WTC11 (cell line): ENCODE data around the gene LAMA2. TPM values are rescaled to one million over a fixed set of nuclear protein-coding genes. Genes with fewer than 3 reads are reported as not detected.

Experiments
- ATAC-seq: fragments of 200-7000 bp; cut with Tn5 transposase; 2 replicates; pipeline ENCODE4 v1.10.0; 2021; ENCODE audit warnings: mild to moderate bottlenecking, moderate library complexity
- CTCF ChIA-PET: fragments of 300-600 bp; sonication (Branson Sonifier 250); formaldehyde crosslinking; loops from one replicate; lab custom pipeline; 2021; ENCODE audit warnings: antibody characterized with exemption; lab: Charles Lee
- POLR2A ChIA-PET: fragments of 350-600 bp; sonication (Branson Sonifier 250); formaldehyde crosslinking; loops from one replicate; lab custom pipeline; 2021; ENCODE audit warnings: antibody characterized with exemption; lab: Charles Lee
- DNase-seq: peaks from one replicate; pipeline ENCODE4 v3.0.0; 2021; ENCODE audit warnings: low spot score
- H3K27ac Mint-ChIP-seq: 2 replicates; pipeline ENCODE4 v1.8.0; 2021; ENCODE audit warnings: mixed read lengths
- H3K27me3 Mint-ChIP-seq: 2 replicates; pipeline ENCODE4 v1.8.0; 2021; ENCODE audit warnings: low read depth, mild to moderate bottlenecking, moderate library complexity, mixed read lengths
- H3K36me3 Mint-ChIP-seq: 2 replicates; pipeline ENCODE4 v1.8.0; 2021; ENCODE audit warnings: mixed read lengths
- H3K4me1 Mint-ChIP-seq: 2 replicates; pipeline ENCODE4 v1.8.0; 2022; ENCODE audit warnings: mixed read lengths
- H3K4me3 Mint-ChIP-seq: 2 replicates; pipeline ENCODE4 v1.8.0; 2021; ENCODE audit warnings: mild to moderate bottlenecking, moderate library complexity, mixed read lengths
- H3K9me3 Mint-ChIP-seq: 2 replicates; pipeline ENCODE4 v1.8.0; 2021; ENCODE audit warnings: mixed read lengths
- ATF6 ChIP-seq: sonication (generic); formaldehyde crosslinking; IDR thresholded peaks from 2 replicates; pipeline ENCODE4 v1.8.1; 2023; ENCODE audit warnings: mild to moderate bottlenecking, missing genetic modification reagents
- CDX4 ChIP-seq: fragments of 250-450 bp; sonication (Bioruptor Pico); IDR thresholded peaks from 2 replicates; pipeline ENCODE4 v1.9.0; 2021; ENCODE audit warnings: moderate library complexity, mild to moderate bottlenecking, inconsistent platforms, borderline replicate concordance
- CREM ChIP-seq: sonication (generic); formaldehyde crosslinking; IDR thresholded peaks from 2 replicates; pipeline ENCODE4 v1.8.1; 2022; ENCODE audit warnings: mild to moderate bottlenecking, missing genetic modification reagents, moderate library complexity
- E2F1 ChIP-seq: sonication (generic); formaldehyde crosslinking; IDR thresholded peaks from 2 replicates; pipeline ENCODE4 v1.8.0; 2022; ENCODE audit warnings: mild to moderate bottlenecking, missing genetic modification reagents
- E2F5 ChIP-seq: sonication (generic); formaldehyde crosslinking; IDR thresholded peaks from 2 replicates; pipeline ENCODE4 v1.8.1; 2022; ENCODE audit warnings: mild to moderate bottlenecking, moderate library complexity, missing genetic modification reagents
- FOXJ3 ChIP-seq: sonication (generic); formaldehyde crosslinking; IDR thresholded peaks from 2 replicates; pipeline ENCODE4 v1.9.0; 2021; ENCODE audit warnings: missing genetic modification reagents, mild to moderate bottlenecking, borderline replicate concordance
- FOXP4 ChIP-seq: sonication (generic); formaldehyde crosslinking; IDR thresholded peaks from 2 replicates; pipeline ENCODE4 v1.8.0; 2022; ENCODE audit warnings: mild to moderate bottlenecking, missing genetic modification reagents
- GABPB1 ChIP-seq: sonication (generic); formaldehyde crosslinking; IDR thresholded peaks from 2 replicates; pipeline ENCODE4 v1.8.1; 2023; ENCODE audit warnings: mild to moderate bottlenecking, missing genetic modification reagents
- MYBL2 ChIP-seq: sonication (generic); formaldehyde crosslinking; IDR thresholded peaks from 2 replicates; pipeline ENCODE4 v1.8.1; 2023; ENCODE audit warnings: mild to moderate bottlenecking, moderate library complexity, missing genetic modification reagents
- NFATC4 ChIP-seq: fragments of 250-450 bp; sonication (Bioruptor Pico); IDR thresholded peaks from 2 replicates; pipeline ENCODE4 v1.9.0; 2021; ENCODE audit warnings: mild to moderate bottlenecking
- NR3C1 ChIP-seq: sonication (generic); formaldehyde crosslinking; conservative IDR thresholded peaks from 2 replicates; pipeline ENCODE4 v1.8.1; 2023; ENCODE audit warnings: low read depth, mild to moderate bottlenecking, missing genetic modification reagents
- PRDM15 ChIP-seq: sonication (generic); formaldehyde crosslinking; IDR thresholded peaks from 2 replicates; pipeline ENCODE4 v1.8.0; 2022; ENCODE audit warnings: missing genetic modification reagents
- PREB ChIP-seq: sonication (generic); formaldehyde crosslinking; IDR thresholded peaks from 2 replicates; pipeline ENCODE4 v1.8.1; 2022; ENCODE audit warnings: mild to moderate bottlenecking, missing genetic modification reagents, moderate library complexity, borderline replicate concordance
- SP1 ChIP-seq: sonication (generic); formaldehyde crosslinking; conservative IDR thresholded peaks from 2 replicates; pipeline ENCODE4 v1.8.1; 2022; ENCODE audit warnings: missing genetic modification reagents
- ZBTB21 ChIP-seq: sonication (generic); formaldehyde crosslinking; IDR thresholded peaks from 2 replicates; pipeline ENCODE4 v1.8.1; 2023; ENCODE audit warnings: mild to moderate bottlenecking, missing genetic modification reagents, borderline replicate concordance
- ZNF263 ChIP-seq: sonication (generic); formaldehyde crosslinking; IDR thresholded peaks from 2 replicates; pipeline ENCODE4 v1.8.1; 2022; ENCODE audit warnings: low read depth, mild to moderate bottlenecking, moderate library complexity, missing genetic modification reagents
- ZNF317 ChIP-seq: sonication (generic); formaldehyde crosslinking; IDR thresholded peaks from 2 replicates; pipeline ENCODE4 v1.8.1; 2023; ENCODE audit warnings: low read depth, mild to moderate bottlenecking, moderate library complexity, missing genetic modification reagents, borderline replicate concordance
- ZNF423 ChIP-seq: fragments of 250-450 bp; sonication (Bioruptor Pico); IDR thresholded peaks from 2 replicates; pipeline ENCODE4 v2.1.2; 2022; ENCODE audit warnings: mild to moderate bottlenecking, moderate library complexity
- ZNF425 ChIP-seq: fragments of 250-450 bp; sonication (Bioruptor Pico); conservative IDR thresholded peaks from 2 replicates; pipeline ENCODE4 v1.9.0; 2021; ENCODE audit warnings: mild to moderate bottlenecking
- total RNA-seq: library from RNA; stranded (reverse); gene quantifications from 3 replicates; pipeline ENCODE4 v1.2.3, GENCODE V29; 2021

LAMA2 gene
- total RNA-seq, 1 experiment from 2014 or later, result 6.6 TPM

- H3K4me3 Mint-ChIP-seq, result no peak overlapping the region
- POLR2A ChIA-PET, result no interaction called here
- H3K27me3 Mint-ChIP-seq, result no peaks in the 10 kb centered on the region
- H3K27ac Mint-ChIP-seq, result no peak overlapping the region
- peaks cover 21% of the 10 kb centered on the region for H3K9me3 Mint-ChIP-seq
- 0 out of 2 replicates have a peak, but pooled peaks cover 2% of the 10 kb centered on the region for H3K36me3 Mint-ChIP-seq
- TF ChIP-seq FOXJ3 (CRISPR knock-in tag), result no peak
- TF ChIP-seq E2F1, result no peak
- TF ChIP-seq ZNF423 (CRISPR knock-in tag), result no peak
- DNase-seq (no peak), ATAC-seq (no peak)
- CTCF ChIA-PET, result interaction anchor here (1.1 kb wide), 1 partner anchor 37 kb away, joined by 3 read pairs; no protein-coding TSS in a partner anchor
- peaks cover 3% of the 10 kb centered on the region; the same call in 1 of the 2 replicates for H3K4me1 Mint-ChIP-seq
Measured at GRCh38 chr6:129536271-129536670, 653.3 kb downstream of the LAMA2 start.

GRCh38 chr6:129539032-129539431, 656.1 kb downstream of the LAMA2 start:
- ChIA-PET CTCF (interaction anchor here (0.6 to 1.9 kb wide), 2 partner anchors 40 to 903 kb away, joined by 4 to 7 read pairs; no protein-coding TSS in a partner anchor), POLR2A (no interaction called here)
- ATAC-seq (peak; percentile 64), DNase-seq (no peak)
- Mint-ChIP-seq H3K27ac (no peak overlapping the region), H3K4me3 (no peak overlapping the region), H3K27me3 (no peaks in the 10 kb centered on the region), H3K9me3 (peaks cover 5% of the 10 kb centered on the region), H3K36me3 (0 out of 2 replicates have a peak, but pooled peaks cover under 1% of the 10 kb centered on the region), H3K4me1 (peaks cover 3% of the 10 kb centered on the region; the same call in 1 of the 2 replicates)
- no peak for TF ChIP-seq SP1 (CRISPR knock-in tag)
- no peak for TF ChIP-seq PREB (CRISPR knock-in tag)
- no peak for TF ChIP-seq ZNF263 (CRISPR knock-in tag)
- TF ChIP-seq CDX4 (CRISPR knock-in tag), result no peak
- TF ChIP-seq ZNF425 (CRISPR knock-in tag), result no peak
- TF ChIP-seq ATF6 (CRISPR knock-in tag), result no peak
- TF ChIP-seq ZNF317, result no peak
- TF ChIP-seq GABPB1, result no peak
- no peak for TF ChIP-seq NFATC4 (CRISPR knock-in tag)
- no peak for TF ChIP-seq MYBL2 (CRISPR knock-in tag)
- TF ChIP-seq CREM (CRISPR knock-in tag), result no peak
- TF ChIP-seq E2F1, result no peak
- no peak for TF ChIP-seq E2F5 (CRISPR knock-in tag)
- no peak for TF ChIP-seq NR3C1
- TF ChIP-seq PRDM15 (CRISPR knock-in tag), result no peak
- no peak for TF ChIP-seq ZBTB21
- TF ChIP-seq FOXP4 (CRISPR knock-in tag), result no peak
